NCI-H526 treated with DMSO at 0.1 percent for 48 hours (cell line): ENCODE results near the gene MSANTD1.
A peak's percentile ranks its signal among the peaks of the same experiment; 100 is the strongest.

ENCODE experiments used
- DNase-seq: peaks from one replicate; lab custom pipeline; 2025; lab: John Stamatoyannopoulos, UW

The MSANTD1 gene

GRCh38 chr4:3248178-3248480 is 830 bp upstream of the MSANTD1 start:
- no peak for DNase-seq

DNA sequence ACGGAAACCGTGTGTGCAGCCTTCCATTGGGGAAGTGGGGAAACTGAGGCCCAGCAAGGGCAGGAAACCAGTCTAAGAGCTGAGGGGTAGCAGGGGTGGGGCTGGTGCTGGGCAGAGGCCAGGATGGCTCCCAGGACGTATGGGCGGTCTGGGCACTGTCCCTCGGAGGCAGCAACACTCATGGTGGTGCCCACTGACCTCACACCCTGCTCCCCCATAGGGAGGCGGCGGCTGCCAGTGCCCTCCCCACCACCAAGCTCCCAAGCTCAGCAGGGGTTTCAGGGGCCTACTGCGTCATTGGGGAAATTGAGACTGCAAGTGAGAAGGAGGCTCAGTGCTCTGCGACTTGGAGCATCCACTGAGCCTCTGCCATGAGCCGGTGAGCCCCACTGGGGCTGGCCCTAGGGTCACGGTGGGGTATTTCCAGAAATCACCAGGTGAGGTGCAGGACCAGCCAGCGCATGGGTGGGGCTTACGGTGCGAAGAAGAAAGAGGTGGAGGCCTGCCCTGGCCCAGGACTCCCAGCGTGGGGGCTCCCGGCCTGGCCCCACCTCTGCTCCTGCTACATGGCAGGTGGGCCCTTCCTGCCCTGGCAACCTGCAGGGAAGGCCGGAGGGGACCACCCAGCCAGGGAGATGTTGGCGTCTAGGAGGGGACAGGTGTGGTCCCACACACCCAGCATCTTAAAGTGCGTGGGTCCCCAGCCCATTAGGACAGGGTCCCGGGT is 915 bp downstream of the MSANTD1 start:
- DNase-seq, result no peak

DNA sequence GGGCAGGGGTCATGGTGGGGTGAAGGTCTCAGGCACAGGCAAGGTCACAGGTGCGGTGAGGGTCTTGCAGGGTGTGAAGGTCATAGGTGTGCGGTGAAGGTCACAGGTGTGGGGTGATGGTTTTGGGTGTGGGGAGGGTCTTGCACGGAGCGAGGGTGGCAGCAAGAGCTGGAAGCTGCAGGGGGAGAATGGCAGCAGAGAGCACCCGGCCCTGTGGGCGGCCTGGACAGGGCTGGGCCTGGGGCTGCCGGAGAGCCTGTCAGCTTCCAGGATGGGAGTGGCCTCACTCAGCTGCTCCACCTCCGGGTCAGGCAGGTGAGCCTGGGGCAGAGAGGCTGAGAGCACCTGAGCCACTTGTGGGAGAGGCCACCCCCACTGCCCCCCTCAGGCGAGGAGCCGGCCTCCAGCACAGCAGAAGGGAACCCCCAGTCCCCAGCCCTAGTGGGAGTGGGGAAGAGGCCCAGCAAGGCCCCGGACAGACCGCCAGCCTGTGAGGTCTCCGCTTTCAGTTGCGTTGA is 1.5 kb downstream of the MSANTD1 start:
- no peak for DNase-seq

- no peak for DNase-seq
Measured at GRCh38 chr4:3250956-3251690, 2.2 kb downstream of the MSANTD1 start.

- DNase-seq, result no peak
Measured at GRCh38 chr4:3251691-3252479, 2.9 kb downstream of the MSANTD1 start.

DNA sequence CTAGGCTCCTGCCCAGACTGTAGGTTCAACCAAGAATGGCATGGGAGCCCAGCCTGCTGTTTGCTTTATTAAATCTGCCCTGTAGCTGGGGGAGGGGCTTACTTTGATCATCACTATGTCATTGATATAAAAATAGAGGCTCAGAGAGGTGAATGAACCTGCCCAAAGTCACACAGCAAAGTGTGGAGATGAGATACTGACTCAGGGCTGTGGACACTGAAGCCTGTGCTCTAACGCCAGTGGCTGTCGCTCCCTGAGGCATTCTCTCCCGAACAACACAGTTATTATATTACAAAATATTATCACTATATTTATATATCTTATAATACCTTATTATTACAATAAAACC is 3.5 kb downstream of the MSANTD1 start:
- DNase-seq, result no peak

- DNase-seq, result no peak
Measured at GRCh38 chr4:3252831-3253641, 4.1 kb downstream of the MSANTD1 start.

DNA sequence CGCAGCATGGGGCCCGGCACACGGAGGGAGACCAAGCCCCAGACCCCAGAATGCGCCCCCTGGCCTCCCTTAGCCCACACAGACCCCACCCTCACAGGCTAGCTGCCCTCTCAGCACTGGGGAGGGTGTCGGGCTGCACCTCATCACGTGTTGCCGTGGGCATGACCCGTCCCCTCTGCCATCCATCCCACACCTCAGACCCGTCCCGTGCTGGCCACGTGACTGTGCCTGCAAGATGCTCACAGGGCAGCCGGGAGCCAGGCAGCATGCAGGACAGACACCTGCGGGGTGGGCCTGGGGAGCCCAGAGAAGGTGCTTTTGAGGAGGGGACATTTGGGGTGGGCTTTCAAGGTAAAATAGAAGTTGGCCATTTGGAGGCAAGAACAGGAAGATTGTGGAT is 4.8 kb downstream of the MSANTD1 start:
- DNase-seq, result no peak

DNA sequence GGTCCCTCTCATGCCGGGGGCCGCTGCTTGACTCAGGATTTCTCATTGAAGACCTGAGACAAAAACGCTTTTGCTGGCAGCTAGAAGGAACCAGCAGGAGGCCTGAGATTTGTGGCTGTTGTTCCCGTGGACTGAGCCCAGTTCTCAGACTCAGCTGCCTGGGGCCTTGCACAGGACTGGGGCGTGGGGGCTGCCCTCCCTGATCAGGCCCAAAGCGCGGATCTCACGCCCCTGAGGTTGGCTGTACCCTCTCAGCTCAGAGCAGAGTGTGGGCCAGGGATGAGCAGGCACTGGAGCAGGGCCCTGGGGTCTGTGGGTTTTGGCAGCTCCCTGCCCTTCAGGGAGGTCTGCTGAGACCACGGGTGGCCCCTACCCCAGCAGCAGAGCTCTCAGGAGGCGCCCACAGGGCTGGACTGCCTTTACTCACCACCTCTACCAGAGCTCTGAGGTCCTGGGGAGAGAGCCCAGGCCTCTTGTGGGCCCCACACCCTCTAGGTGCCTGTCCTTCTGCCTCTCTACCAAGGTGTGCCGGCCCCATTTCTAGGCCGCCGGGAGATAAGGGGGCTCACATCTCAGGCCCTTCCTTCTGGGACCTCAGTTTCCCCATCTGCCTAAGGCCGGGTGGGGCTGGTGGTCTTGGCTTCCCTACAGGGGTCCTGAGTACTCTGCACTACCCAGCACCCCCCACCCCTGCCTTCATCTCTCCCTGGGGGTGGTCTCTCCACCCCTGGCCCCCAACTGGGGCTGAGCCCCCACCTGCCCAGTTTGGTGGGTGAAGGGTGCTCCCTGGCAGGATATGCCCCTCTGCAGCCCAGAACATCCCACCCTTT is 5.6 kb downstream of the MSANTD1 start:
- DNase-seq, result no peak

DNA sequence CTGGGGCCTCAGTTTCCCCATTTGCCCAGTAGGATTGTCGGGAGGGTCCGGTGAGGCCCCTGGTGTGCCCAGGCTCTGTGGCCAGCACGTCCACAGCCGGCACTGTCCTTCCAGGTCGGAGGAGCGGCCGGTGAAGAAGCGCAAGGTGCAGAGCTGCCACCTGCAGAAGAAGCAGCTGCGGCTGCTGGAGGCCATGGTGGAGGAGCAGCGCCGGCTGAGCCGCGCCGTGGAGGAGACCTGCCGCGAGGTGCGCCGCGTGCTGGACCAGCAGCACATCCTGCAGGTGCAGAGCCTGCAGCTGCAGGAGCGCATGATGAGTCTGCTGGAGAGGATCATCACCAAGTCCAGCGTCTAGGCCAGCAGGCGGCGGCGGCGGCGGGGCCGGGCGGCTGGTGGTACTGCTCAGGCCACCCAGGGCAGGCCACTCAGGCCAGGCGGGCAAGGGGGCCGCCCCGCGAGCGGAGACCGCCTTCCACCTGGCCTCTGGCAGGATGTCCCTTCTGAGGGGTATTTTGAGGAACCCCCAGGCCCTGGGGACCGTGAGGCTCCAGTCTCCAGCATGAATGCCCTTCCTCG is 6.7 kb downstream of the MSANTD1 start:
- DNase-seq, result no peak

DNA sequence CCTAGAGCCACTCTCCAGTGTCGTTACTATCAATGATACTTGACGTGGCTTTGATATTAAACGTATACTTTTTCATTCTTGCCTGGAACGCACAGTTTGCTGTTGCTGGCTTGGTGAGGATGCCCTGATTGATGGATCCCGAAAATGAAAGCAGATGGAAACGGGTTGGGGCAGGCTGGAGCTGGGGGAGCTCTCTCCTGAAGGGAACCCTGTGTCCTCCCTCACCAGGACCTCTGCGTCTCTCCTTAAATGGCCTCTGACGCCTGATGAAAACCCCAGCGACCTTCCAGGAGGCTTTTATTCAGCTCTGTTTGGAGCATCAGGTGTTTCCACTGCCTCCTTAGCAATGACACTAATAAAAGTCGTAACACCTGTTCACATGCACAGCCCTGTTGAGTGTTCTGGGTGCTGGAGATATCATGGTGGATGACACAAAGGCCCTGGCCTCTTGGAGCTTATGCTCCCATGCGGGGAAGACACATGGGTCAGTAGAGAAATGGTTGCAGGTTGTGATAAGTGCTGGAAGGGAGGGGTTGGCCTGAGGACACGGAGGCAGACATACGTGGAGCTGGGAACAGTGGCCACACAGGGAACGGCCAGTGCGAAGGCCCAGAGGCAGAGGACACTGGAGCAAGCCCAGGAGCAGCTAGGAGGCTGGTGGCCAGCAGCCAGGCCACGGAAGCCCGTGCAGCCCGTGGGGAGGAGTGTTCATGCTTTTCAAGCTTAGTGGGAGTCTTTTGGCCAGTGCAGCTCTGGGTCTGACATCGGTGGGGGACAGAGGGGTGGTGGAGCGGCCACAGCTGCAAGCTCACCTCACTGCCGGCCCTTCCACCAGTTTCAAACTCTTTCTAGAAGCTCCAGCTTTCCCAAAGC is 7.5 kb downstream of the MSANTD1 start:
- no peak for DNase-seq

DNA sequence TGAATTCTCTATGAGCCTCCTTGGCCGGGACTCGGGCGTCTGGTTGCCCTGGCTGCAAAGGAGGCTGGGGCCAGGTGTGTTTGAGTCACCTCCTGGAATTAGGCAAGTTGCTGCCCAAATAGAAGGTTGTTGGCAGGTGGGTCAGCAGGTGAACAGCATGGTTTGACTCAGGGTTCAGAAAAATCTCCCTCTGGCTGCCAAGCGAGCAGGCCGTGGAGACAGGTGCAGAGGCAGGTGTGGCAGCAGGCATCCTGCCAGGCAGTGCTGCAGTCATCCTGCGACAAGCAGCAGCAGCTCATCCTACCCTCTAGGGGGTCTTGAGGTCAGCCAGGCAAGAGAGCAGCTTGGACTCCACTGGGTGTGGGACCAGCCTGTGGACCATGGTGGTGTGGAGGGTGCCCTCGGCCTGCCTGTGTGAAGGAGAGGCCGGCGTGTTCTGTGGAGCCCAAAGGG is 8.2 kb downstream of the MSANTD1 start:
- peak; percentile 35 for DNase-seq

DNA sequence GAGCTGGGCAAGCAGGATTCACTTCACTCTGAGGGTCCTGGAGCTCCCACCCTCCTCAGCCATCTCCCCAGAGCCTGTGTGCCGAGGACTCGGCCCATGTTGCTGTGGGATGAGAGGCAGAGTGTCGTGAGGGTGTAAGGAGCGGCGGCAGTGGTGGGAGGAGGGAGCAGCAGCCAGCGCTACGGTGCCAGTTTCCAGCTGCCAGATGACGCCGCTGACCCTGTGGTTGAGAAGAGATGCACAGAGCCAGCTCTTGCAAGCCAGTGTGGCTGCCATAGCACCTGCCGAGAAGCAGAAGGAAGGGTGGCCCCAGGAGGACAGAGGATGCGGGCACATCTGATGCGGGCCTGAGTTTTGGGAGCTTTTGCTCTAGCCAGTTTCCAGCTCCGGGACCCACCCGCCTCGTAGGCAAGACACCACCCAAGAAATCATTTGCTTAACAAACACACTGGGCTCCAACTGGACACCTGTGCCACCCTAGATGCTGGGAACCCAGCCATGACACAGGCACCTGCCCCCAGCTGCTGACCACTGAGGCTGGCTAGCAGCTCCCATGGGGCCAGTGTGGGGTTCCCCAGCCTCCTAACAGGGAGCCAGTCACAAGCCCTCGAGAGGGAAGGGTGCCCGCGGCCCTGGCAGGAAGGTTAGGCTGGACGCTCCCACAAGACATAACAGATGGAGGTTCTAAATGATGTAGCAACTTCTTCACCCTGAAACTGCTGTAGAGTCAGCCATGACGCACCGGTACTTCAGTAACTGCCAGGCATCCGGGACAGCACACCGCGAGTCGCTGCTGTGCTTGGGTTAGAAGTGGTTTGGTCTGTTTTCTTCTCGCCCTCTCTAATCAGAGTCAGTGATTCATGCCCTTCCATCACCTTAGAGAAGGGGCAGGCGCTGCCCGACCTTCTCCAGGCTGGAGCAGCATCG is 8.9 kb downstream of the MSANTD1 start:
- peak; percentile 74 for DNase-seq

DNA sequence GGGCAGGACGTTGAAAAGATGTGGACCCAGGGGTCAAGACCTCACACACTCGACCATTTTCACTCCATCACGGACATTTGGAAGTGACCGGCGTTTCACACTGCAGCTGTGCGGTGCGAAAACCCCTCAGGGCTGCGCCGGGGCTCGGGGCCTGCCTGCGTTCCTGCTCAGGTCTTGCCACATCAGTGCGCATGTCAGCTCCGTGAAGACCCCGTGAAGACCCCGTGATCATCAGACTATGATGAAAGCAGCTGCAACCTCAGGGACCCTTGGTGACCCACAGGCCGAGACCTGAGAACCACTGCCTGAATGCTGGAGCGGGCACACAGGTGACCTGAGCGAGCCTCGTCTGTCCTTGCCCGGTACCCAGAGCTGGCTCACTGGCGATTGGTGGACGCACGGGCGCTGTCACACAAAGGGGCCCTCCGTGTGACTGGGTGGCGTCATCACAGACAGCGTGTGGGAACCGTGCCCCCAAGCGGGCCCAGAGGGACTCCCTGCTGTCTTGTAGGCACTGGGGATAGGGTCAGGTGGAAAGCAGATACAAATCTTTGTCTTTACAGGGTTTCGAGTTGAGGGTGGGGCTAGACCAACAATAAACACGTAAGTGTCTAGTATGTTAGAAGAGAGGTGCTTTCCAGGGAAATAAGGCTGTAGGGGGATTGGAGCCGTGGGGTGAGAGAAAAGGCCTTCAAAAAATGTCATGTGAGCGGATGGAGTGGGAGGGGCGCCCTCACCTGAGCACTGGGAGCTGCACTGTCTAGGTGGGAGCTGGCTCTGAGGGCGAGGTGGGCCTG is 12.7 kb downstream of the MSANTD1 start:
- no peak for DNase-seq

- DNase-seq, result no peak
Measured at GRCh38 chr4:3262208-3263052, 13.5 kb downstream of the MSANTD1 start.

DNA sequence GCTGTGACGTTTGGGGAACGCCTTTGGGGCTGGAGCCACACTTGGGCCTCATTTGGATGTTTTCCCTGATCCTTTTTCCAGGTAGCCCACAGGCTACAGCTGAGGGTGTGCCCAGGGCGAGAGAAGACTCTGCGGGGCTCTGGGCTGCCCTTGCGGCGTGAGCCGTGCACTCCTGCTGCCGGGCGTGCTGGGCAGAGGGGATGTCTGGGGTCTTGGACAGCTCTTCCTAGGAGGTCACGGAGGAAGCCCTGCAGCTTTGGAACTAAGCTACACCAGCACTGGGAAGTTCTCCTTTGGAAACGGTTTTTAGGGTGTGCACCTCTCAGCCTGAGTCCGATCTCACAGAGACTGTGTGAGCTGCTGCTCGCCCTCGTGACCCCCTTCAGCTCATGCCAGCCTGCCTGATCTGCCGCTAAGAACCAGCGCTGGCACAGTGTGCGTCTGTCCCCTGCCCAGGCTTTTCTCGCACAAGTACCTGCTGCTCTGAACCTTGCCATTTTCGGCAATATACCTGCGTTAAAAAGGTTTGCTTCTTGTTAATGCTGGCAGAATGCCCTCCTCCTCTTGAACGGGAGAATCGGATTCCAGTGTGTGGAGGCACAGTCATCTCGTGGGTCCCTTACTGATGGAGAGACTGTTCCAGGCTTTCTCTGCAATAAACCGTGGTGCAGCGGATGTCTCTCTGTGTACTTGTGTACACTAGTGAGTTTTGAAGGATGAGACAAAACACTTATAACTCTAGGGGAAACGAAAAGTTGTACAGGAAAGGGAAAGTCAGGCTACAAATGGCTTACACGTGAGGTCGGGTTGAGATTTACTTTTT is 14.3 kb downstream of the MSANTD1 start:
- DNase-seq, result no peak
